GM18508 (cell line): ENCODE data around the gene GOLGA6L4.
"Not testable (repeated sequence)": the region's sequence is repeated elsewhere in the genome, so short reads cannot be mapped to it uniquely, and the experiment has no call there.

Source experiments
- ATAC-seq: cut with Tn5 transposase; IDR thresholded peaks from one replicate; pipeline ENCODE4 v1.9.1; 2021; ENCODE audit warnings: moderate number of reproducible peaks; ENCODE audit not compliant: insufficient read depth, unreplicated experiment

Gene GOLGA6L4

GRCh38 chr15:84235573-84235972, at the start of gene GOLGA6L4:
Gene GOLGA6L4, plus strand, starts transcription at chr15:84235773. Its CDS starts 62 bp downstream, at chr15:84235835.
- not testable (repeated sequence) for ATAC-seq

GRCh38 chr15:84192982-84193381, 42.6 kb upstream of the GOLGA6L4 start:
- ATAC-seq = not testable (repeated sequence)

- not testable (repeated sequence) for ATAC-seq
Observed at GRCh38 chr15:84195603-84196002, 40.0 kb upstream of the GOLGA6L4 start.

- ATAC-seq = not testable (repeated sequence)
Observed at GRCh38 chr15:84196530-84197188, 38.9 kb upstream of the GOLGA6L4 start.

- ATAC-seq = not testable (repeated sequence)
Observed at GRCh38 chr15:84199865-84200264, 35.7 kb upstream of the GOLGA6L4 start.

- not testable (repeated sequence) for ATAC-seq
Observed at GRCh38 chr15:84246441-84246840, 10.9 kb downstream of the GOLGA6L4 start.
